GM12873 (cell line): ENCODE measurements around the gene TAS2R14.

ENCODE experiments used
- CTCF ChIP-seq: IDR thresholded peaks from 2 replicates; pipeline ENCODE4 v1.5.1; 2012; ENCODE audit warnings: low read depth, mild to moderate bottlenecking, moderate library complexity, low read length, control low read depth; ENCODE audit not compliant: insufficient read depth; ENCODE audit errors: missing control alignments

Gene TAS2R14

GRCh38 chr12:10939163-10939562, at the start of gene TAS2R14:
TSS of gene TAS2R14 (minus strand) at chr12:10939263. CDS start at chr12:10939207, 56 bp downstream.
- TF ChIP-seq CTCF, result no peak

- no peak for TF ChIP-seq CTCF
These were observed 47.7 kb upstream of the TAS2R14 start, which contains the start of gene TAS2R50 for GRCh38 chr12:10986812-10987211. TSS of gene TAS2R50 (minus strand) at chr12:10986912. CDS start at chr12:10986860, 52 bp downstream.

GRCh38 chr12:10982244-10982643, 43.2 kb upstream of the TAS2R14 start:
- TF ChIP-seq CTCF, result no peak

- no peak for TF ChIP-seq CTCF
These were observed 35.9 kb upstream of the TAS2R14 start for GRCh38 chr12:10974965-10975364.

- no peak for TF ChIP-seq CTCF
These were observed 29.8 kb upstream of the TAS2R14 start for GRCh38 chr12:10968765-10969456.

- TF ChIP-seq CTCF, result no peak
These were observed 28.3 kb upstream of the TAS2R14 start for GRCh38 chr12:10967409-10967808.

- no peak for TF ChIP-seq CTCF
These were observed 27.3 kb upstream of the TAS2R14 start for GRCh38 chr12:10966314-10966713.

- TF ChIP-seq CTCF, result no peak
These were observed 26.4 kb upstream of the TAS2R14 start for GRCh38 chr12:10965476-10965875.
